ENCODE results near the gene SLIT3.

The SLIT3 gene

DNA sequence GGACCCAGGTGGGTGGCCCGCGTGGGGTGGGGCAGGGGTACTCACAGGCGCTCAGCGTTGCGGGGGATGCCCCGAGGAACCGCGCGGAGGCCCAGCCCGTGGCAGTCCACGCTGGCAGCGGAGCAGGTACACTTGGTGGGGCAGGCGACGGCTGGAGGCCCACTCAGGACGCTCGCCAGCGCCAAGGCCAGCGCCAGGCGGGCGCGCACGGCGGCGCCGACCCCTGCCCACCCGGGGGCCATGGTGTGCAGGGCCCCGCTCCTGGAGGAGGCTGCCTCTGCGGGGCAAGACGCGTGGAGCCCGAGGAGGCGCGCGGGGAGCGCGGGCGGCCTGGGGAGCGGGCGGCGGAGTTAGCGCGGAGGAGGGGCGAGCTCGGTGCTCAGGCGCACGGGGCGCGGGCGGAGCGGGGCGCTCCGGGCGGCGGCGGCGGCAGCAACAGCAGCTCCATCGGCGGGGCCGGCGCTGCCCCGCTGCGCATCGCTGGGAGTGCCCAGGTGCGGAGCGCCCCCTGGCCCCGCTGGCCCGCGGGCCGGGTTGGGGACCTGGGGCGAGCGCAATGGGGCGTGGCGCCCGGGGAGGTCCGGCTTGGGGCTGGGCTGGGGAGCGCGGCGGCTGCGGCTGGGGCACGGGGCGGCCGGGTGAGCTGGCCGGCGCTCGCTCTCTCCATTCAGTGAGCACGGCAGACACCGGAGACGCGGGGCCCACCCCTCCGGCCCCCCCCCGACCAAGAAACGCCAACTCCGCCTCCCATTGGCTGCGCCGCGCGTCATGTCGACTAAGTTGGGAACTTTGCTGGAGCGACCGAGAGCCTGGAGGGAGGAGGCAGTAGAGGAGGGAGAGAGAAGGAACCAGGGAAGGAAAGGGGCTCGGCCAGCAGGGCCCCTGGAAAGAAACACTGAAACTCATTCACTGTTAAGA, at the start of gene SLIT3:
Gene SLIT3, minus strand, starts transcription at position 672 of the 918 bp plus-strand sequence. Its CDS starts 430 bp downstream, at position 242.
- no peak for DNase-seq

GRCh38 chr5:169350016-169350415, 49.1 kb upstream of the SLIT3 start:
- DNase-seq = no peak

GRCh38 chr5:169347786-169348185, 46.8 kb upstream of the SLIT3 start:
- DNase-seq = no peak

GRCh38 chr5:169344629-169345028, 43.7 kb upstream of the SLIT3 start:
- DNase-seq = no peak

GRCh38 chr5:169343766-169344165, 42.8 kb upstream of the SLIT3 start:
- DNase-seq = no peak

- DNase-seq = no peak
These were observed 40.6 kb upstream of the SLIT3 start for GRCh38 chr5:169341556-169341955.

DNA sequence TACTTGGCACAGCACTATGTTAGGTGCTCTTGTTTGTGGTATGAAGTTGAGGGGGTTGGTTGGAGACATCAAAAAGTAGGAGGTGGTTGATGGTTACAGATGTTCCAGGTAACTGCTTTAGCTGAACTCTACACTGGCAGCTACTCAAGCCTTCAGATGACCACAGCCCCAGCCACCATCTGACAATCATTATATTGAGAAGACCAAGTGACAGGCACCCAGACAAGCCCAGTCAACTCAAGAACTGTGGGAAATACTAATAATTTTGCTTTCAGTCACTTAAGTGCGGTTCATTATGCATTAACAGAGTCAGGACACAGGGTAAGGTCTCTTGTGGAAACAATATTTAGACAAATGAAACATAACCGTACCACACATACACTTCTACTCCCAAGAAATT, 38.9 kb upstream of the SLIT3 start:
- DNase-seq = no peak

- DNase-seq = no peak
These were observed 35.3 kb upstream of the SLIT3 start for GRCh38 chr5:169336242-169336641.

DNA sequence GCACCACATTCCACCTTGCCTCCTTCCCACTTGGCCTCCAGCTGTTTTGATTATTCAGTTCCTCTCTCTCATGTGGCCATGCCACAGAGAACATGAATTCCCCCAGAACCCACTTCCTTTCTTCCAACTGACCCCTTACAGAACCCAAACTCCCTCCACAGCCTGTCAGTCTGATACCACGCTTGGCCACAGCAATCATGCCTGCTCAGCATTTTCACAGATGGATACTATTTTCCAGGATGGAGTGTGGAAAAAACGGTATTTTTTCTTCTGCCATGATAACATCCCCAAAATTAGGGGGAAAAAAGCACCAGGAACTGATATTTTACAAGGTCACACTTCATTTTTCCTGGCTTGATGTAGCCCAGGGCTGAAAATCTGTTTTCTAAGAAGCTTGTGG, 34.9 kb upstream of the SLIT3 start:
- DNase-seq = no peak

- no peak for DNase-seq
These were observed 32.6 kb upstream of the SLIT3 start for GRCh38 chr5:169333518-169333917.

GRCh38 chr5:169331292-169331852, 30.4 kb upstream of the SLIT3 start:
- DNase-seq = peak; percentile 1

DNA sequence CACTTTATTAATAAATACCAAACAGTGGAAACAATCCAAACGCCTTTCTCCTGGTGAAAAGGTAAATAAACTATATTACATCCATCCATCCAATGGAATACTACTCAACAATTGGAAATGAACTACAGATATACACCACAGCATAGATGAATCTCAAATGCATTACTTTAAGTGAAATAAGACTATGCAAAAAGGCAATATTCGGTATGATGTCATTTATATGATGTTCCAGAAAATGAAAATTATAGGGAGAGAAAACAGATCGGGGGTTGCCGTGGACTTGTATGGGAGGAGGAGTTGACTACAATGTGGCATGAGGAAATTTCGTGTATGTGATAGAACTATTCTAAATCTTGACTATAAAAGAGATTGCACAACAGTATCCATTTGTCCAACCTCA, 27.5 kb upstream of the SLIT3 start:
- DNase-seq = no peak

- peak; percentile 30 for DNase-seq
These were observed 24.3 kb upstream of the SLIT3 start for GRCh38 chr5:169325273-169325672.

- no peak for DNase-seq
These were observed 17.6 kb upstream of the SLIT3 start for GRCh38 chr5:169318556-169318955.

DNA sequence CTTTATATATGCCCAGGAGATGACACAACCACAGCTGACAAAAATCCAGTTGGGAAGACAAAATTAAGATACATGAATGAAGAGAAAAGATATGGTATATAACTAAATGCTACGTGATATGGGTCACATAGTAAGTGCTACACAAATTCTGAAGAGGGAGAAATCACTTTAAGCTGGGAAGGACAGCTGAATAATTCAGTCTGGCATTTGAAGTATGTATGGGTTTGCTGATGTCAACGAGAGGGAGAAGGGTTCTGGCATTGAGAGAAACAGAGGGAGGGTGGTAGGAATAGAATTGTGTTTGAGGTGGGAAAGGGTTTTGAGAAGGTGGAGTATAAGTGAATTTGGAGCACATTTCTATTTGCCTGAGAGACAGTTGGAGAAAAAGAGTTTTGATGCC, 6.7 kb upstream of the SLIT3 start:
- no peak for DNase-seq

DNA sequence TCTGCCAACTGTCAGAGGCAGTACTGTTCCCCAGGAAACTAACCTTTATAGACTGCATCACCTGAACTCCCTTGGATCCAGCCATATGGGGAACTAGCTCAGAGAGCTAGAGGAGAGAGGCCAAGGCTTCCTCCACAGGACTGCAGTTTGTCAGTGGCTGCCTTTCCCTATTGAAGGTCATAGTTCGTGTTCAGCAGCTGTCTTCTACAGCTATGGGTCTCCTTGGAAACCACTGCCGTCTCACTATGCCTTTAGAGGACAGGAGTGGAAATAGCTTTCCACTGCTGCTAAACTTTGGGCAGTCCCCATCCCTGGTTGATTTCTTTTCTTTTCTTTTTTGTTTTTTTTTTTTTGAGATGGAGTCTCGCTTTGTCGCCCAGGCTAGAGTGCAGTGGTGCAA, 4.4 kb upstream of the SLIT3 start:
- no peak for DNase-seq

DNA sequence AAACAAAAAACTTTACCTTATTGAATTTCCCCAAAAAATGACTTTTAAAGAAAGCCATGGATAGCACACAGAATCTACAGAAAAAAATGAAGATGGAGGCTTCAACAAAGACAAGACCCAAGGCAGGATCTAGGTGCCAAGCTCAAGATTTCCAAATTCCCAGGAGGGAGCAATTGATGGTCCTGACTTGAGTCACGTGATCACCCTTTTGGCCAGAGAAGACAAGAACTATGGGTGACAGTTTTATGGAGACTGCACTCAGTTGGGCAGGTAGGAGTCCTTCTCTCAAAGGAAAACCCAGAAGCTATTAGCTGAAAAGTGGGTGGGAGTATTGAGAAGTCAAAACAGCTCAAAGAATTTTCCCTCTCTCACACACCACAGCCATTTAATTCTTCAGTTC, 3.2 kb upstream of the SLIT3 start:
- no peak for DNase-seq

DNA sequence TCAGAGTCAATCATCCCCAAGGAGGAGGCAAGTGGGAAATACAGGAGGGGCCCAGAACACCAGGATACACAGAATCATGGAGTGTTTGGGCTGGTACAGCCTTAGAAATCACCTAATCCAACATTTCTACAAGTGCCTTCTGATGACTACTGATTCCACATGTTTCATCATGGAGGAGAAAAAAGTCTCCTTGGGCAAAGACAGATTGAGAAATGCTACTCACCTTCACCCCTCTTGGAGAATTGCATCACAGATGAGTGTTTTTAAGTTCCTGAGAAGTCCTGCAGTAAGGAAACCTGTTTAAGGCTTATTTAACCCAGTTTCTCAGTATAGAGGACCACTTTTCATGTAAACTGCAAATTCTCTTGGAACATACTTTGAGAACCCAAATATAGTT, 2.2 kb upstream of the SLIT3 start:
- no peak for DNase-seq

DNA sequence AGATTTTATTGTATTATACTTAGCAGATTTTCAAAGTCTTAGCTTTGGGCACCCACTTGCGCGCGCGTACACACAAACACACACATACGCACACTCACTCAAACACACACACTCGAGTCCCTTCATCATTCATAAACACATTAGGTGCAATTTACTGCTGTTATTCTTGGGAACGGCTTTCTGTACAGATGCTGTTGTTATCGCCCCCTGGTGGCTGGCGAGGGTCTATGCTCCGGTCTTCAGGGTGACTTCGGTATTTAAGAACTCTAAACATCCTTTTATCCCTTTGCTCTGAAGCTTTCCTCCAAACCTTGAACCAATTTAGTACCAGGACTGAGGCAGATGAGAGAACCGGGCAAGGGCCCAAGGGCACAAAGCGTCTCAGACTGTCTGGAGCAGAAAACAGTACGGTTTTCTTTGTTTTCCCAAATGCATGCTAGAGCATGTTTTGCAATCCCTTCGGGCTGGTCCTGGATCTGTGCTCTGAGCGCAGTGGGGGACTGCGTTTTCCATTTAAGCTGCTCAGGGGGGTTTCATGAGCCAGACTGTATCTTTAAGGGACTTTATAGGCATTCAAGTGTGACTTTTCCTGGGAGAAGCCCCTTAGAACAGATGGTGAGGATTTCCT, 1.7 kb upstream of the SLIT3 start:
- DNase-seq = peak; percentile 74

- DNase-seq = no peak
These were observed 1.0 kb upstream of the SLIT3 start for GRCh38 chr5:169301986-169302385.

DNA sequence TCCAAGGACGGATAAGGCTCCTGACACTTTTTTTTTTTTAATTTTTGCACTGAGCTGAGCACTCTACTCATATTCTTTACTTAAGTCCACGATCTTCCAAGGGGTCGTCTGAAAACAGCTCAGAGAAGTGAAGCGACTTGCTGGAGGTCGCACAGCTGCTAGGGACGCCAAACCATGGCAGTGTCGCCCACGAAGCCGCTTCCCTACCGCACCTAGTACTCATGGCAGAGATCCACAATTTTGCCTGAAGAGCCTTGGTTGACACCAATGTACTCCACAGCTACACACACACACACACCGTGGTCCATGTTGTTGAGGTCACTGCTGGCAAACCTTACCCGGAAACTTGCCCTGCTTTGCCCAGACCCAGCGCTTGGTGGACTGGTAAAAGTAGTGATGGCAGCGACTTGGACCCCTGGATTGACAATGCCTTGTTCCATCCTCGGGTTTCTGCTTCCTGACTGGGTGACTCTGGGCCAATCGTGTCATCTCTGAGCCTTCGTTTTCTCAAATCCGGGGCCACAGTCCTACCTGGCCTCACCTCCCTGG, 521 bp upstream of the SLIT3 start:
- DNase-seq = no peak

DNA sequence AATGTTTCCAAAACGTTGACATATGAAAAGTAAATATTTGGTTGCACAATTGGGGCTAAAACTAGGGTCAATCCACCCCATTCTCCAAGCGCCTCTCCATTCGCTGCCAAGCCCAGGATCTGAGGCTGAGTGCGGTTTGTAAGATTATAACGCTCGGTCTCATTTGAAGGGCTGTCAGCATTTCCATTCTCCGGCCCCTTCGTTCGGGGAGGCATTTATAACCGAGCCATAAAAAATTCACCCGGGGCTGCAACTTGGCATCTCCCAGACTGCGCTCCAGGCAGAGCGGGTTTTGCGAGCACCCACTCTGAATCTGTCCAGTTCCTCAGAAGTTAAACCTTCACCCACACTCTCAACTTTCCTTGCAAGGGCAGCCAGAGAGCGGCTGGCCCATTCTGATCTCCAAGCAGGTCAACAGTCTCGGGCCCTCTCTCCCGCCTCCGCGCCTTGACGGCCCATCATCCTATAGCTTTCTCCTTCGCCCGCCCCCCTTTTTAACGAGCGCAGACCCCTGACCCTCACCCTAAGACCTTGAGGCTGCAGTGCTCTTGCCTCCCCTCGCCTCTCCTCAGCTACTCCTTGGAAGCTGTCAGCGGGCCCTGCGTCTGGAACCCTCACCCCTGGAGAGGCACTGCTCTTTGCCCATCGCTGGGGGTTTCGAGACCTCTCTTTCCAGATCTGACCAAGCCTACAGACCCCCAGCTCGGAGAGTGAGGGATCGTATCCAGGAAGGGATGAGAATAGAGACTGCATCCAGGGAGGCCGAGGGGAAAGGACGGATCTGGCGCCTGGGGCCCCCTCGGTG, 1.1 kb downstream of the SLIT3 start:
- no peak for DNase-seq

DNA sequence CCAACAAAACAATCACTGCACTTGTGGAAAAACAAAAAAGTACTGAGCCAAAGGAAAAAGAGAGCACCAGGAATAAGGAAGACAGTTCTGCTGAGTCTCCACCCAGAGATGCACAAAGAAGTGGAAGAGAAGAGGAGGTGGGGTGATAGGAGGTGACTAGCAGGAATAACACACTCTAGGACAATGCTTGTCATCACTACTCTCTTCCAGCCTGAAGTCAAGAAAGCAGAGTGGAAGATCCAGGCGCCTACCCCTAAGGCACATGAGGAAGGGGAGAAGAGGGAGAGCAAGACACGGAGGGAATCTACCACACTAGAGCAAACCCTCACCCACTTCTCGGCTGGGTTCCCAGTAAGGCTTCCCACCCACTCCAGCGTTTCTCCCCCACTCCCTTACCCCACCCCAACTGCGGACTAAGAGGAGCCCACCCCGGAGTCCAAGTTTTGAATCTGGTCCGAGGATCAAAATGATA, 1.7 kb downstream of the SLIT3 start:
- DNase-seq = no peak

Data from OCI-M1 (cell line).